Measurements from ENCODE around the gene RAB13. TPM values are rescaled to one million over a fixed set of nuclear protein-coding genes. Genes with fewer than 3 reads are reported as not detected.
A peak's percentile ranks its signal among the peaks of the same experiment; 100 is the strongest.
"Not testable (repeated sequence)": the region's sequence is repeated elsewhere in the genome, so short reads cannot be mapped to it uniquely, and the experiment has no call there.

RAB13 gene
- total RNA-seq (under 1 TPM; 0.28 to 0.30 TPM), total RNA-seq (0 to 1.6 (median 0.17) reads per million in 172 experiments)
- 0.80 TPM for polyA plus RNA-seq (2013, experiment 1 of 2)
- polyA plus RNA-seq (2013, experiment 2 of 2) = 2.8 TPM

- intact Hi-C loops (cut with DNase I, micrococcal nuclease) = loop anchor here (1.0 to 5.0 kb wide), 7 partner anchors 65 to 477 kb away; partner anchors contain the start of genes INTS3 (in 1 of the 2) and NPR1 (in 1 of the 2)
- Histone ChIP-seq H3K4me1 (ENCODE audit: insufficient read depth, low read length) (peaks cover 11% of the 10 kb centered on the region), H3K4me3 (ENCODE audit: low read length) (no peak within 1 kb of the TSS), H3K9me3 (ENCODE audit: control insufficient read depth in 1 of 2, insufficient read depth in 1 of 2, low read length in 2 of 2) (no peaks in the 10 kb centered on the region), H3K36me3 (ENCODE audit: insufficient read depth, low read length) (peaks cover under 1% of the 10 kb centered on the region), H3K27me3 (ENCODE audit: control insufficient read depth in 1 of 2, insufficient read depth in 2 of 2, low read length in 2 of 2) (peaks cover 0 to 5% of the 10 kb centered on the region in 2 experiments), H3K27ac (ENCODE audit: low read depth in 1 of 2, low read length in 2 of 2) (peak within 1 kb of the TSS; percentile 41 to 48)
- peaks cover 17% of the 10 kb centered on the region for H3K27me3 Mint-ChIP-seq
- peak in 1 of 14 experiments; percentile 15 for DNase-seq
- peaks cover 8% of the 10 kb centered on the region for H3K36me3 Mint-ChIP-seq (ENCODE audit: low read depth)
- H3K27ac Mint-ChIP-seq = peak within 1 kb of the TSS; percentile 84
- no peak for ATAC-seq (ENCODE audit: poor library complexity)
- peak within 1 kb of the TSS; percentile 62 for H3K4me3 Mint-ChIP-seq
- H3K4me1 Mint-ChIP-seq (ENCODE audit: low read depth) = peaks cover 20% of the 10 kb centered on the region
- no peaks in the 10 kb centered on the region for H3K9me3 Mint-ChIP-seq
- ChIA-PET CTCF (interaction anchor here (0.5 to 3.2 kb wide), 17 partner anchors 9 to 194 kb away, joined by 3 to 28 read pairs (median 4); partner anchors contain the start of genes CREB3L4, CRTC2, DENND4B and GATAD2B), POLR2A (interaction anchor here (1.0 to 3.0 kb wide), 11 partner anchors 10 to 352 kb away, joined by 3 to 29 read pairs (median 4); partner anchors contain the start of genes CHTOP, CREB3L4, DENND4B and JTB)
- no peak for TF ChIP-seq CTCF (IDR thresholded peaks at IDR 0.05)
Measured at GRCh38 chr1:153985941-153986761, at the start of gene RAB13. TSS of gene RAB13 (minus strand) at chr1:153986339. CDS start at chr1:153986236, 103 bp downstream.

GRCh38 chr1:154033697-154034096, 47.6 kb upstream of the RAB13 start:
- H3K27me3 Mint-ChIP-seq; H3K9me3 Mint-ChIP-seq; H3K27ac ChIP-seq (ENCODE audit: low read depth in 1 of 2, low read length in 2 of 2); H3K9me3 ChIP-seq (ENCODE audit: control insufficient read depth in 1 of 2, insufficient read depth in 1 of 2, low read length in 2 of 2); H3K27me3 ChIP-seq (ENCODE audit: control insufficient read depth in 1 of 2, insufficient read depth in 2 of 2, low read length in 2 of 2); H3K27ac Mint-ChIP-seq; H3K4me1 Mint-ChIP-seq (ENCODE audit: low read depth); H3K4me1 ChIP-seq (ENCODE audit: insufficient read depth, low read length); H3K36me3 Mint-ChIP-seq (ENCODE audit: low read depth); ATAC-seq (ENCODE audit: poor library complexity); H3K36me3 ChIP-seq (ENCODE audit: insufficient read depth, low read length); H3K4me3 ChIP-seq (ENCODE audit: low read length); H3K4me3 Mint-ChIP-seq; POLR2A ChIA-PET; intact Hi-C loops (cut with DNase I, micrococcal nuclease); DNase-seq; CTCF ChIA-PET: not testable (repeated sequence)

GRCh38 chr1:154019940-154020339, 33.8 kb upstream of the RAB13 start:
- ChIA-PET CTCF (no interaction called here), POLR2A (interaction anchor here (0.6 kb wide), 1 partner anchor 1312 kb away, joined by 4 read pairs; no protein-coding TSS in a partner anchor)
- no peak overlapping the region for H3K4me3 ChIP-seq (ENCODE audit: low read length)
- TF ChIP-seq CTCF (IDR thresholded peaks at IDR 0.05) = no peak
- Mint-ChIP-seq H3K4me3 (no peak overlapping the region), H3K36me3 (ENCODE audit: low read depth) (no peaks in the 10 kb centered on the region), H3K4me1 (ENCODE audit: low read depth) (no peaks in the 10 kb centered on the region), H3K27ac (no peak overlapping the region), H3K27me3 (no peaks in the 10 kb centered on the region), H3K9me3 (no peaks in the 10 kb centered on the region)
- intact Hi-C loops (cut with DNase I, micrococcal nuclease) = no loop called here
- H3K27me3 ChIP-seq (ENCODE audit: control insufficient read depth in 1 of 2, insufficient read depth in 2 of 2, low read length in 2 of 2) = no peaks in the 10 kb centered on the region
- no peak overlapping the region for H3K27ac ChIP-seq (ENCODE audit: low read depth in 1 of 2, low read length in 2 of 2)
- ATAC-seq (ENCODE audit: poor library complexity) (no peak), DNase-seq (no peak)
- H3K36me3 ChIP-seq (ENCODE audit: insufficient read depth, low read length) = no peaks in the 10 kb centered on the region
- H3K9me3 ChIP-seq (ENCODE audit: control insufficient read depth in 1 of 2, insufficient read depth in 1 of 2, low read length in 2 of 2) = no peaks in the 10 kb centered on the region
- H3K4me1 ChIP-seq (ENCODE audit: insufficient read depth, low read length) = no peaks in the 10 kb centered on the region

All from CD4-positive, alpha-beta T cell (primary cell).